GM21723 (cell line): Measurements from ENCODE around the gene PDSS1.

Experiments
- ATAC-seq: cut with Tn5 transposase; IDR thresholded peaks from one replicate; pipeline ENCODE4 v1.9.1; 2021; ENCODE audit warnings: mild to moderate bottlenecking, moderate library complexity; ENCODE audit not compliant: unreplicated experiment

PDSS1 gene

GRCh38 chr10:26792758-26793495 is 95.4 kb downstream of the PDSS1 start:
- ATAC-seq, result no peak
